Measurements from ENCODE around the gene PNISR.
A peak's percentile ranks its signal among the peaks of the same experiment; 100 is the strongest.
"Not testable (repeated sequence)": the region's sequence is repeated elsewhere in the genome, so short reads cannot be mapped to it uniquely, and the experiment has no call there.

The PNISR gene

GRCh38 chr6:99424761-99425646, at the start of gene PNISR:
TSS of gene PNISR (minus strand) at chr6:99425308. CDS start at chr6:99414659, 10,649 bp downstream.
- peak; percentile 99 for DNase-seq (ENCODE audit: low read depth)

GRCh38 chr6:99473730-99474129, 48.6 kb upstream of the PNISR start:
- DNase-seq (ENCODE audit: low read depth), result no peak

DNA sequence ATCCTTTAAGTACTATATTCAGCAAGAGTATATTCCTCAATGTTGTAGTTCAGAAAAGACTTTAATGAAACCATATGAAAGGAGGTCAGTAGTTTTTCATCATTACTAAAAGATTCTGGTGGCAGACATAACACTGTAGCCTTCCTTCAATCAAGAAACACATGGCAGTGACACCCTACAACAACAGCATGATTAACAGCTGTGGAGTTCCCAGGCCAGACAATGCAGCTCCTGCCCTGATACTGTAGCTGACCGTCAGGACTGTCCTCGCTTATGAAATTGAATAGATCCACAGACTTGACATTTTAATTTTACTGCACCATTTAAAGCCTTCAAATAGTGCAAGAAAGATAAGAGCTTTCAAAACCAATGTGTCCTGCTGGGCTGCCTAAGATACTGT, 46.5 kb upstream of the PNISR start:
- DNase-seq (ENCODE audit: low read depth), result no peak

DNA sequence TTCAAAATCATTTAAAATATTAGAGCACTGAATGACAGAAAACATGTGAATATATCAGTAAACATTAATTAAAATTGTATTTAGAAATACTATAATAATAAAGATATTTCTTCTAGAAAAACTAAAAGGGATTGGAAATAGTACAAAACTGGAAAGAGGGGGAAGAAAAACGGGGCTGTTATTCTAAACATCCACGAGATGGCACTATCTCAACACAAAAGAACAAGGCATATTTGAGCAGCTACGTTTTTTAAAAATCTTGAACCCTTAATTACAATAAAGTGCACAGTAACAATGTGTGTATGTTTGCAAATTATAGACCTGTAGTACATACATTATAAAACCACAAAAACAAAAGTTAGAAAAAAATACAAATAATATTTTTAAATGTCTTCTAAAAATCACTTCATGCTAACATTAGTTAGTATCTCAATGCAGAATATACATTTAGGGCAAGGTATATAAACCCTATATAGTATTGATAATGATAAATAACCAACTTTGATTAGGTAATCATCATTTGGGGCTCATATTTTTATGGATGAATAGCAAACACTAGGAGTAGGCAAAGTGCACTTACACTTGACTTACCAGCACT, 42.5 kb upstream of the PNISR start:
- peak; percentile 5 for DNase-seq (ENCODE audit: low read depth)

DNA sequence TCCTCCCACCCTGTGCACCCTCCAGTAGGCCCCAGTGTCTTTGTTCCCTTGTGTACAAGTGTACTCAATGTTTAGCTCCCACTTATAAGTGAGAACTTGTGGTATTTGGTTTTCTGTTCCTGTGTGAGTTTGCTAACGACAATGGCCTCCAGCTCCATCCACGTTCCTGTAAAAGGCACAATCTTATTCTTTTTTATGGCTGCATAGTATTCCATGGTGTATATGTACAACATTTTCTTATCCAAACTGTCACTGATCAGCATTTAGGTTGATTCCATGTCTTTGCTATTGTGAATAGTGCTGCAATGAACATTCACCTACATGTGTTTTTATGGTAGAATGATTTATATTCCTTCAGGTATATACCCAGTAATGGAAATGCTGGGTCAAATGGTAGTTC, 34.0 kb upstream of the PNISR start:
- DNase-seq (ENCODE audit: low read depth), result not testable (repeated sequence)

GRCh38 chr6:99458319-99458718, 33.2 kb upstream of the PNISR start:
- DNase-seq (ENCODE audit: low read depth), result peak; percentile 5

DNA sequence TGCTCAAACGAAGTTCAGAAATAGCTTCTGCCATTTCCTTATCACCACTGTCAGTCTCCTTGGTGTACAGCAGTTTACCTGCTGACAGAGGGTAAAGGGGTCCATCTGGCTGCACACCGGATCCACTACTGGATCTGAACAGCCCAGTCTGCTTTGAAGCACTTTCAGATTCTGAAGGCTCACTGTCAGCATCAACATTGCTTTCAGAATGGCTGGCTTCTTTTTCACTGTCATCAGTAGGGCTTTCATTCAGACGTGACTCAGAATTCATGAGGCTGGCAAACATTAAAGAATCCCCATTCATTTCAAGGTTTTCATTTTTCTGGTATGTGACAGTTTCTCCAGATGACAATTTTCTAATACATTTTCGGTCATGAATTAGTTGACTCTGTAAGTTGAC, 21.0 kb upstream of the PNISR start:
- no peak for DNase-seq (ENCODE audit: low read depth)

GRCh38 chr6:99434702-99435530, 9.8 kb upstream of the PNISR start:
- DNase-seq (ENCODE audit: low read depth), result peak; percentile 20

DNA sequence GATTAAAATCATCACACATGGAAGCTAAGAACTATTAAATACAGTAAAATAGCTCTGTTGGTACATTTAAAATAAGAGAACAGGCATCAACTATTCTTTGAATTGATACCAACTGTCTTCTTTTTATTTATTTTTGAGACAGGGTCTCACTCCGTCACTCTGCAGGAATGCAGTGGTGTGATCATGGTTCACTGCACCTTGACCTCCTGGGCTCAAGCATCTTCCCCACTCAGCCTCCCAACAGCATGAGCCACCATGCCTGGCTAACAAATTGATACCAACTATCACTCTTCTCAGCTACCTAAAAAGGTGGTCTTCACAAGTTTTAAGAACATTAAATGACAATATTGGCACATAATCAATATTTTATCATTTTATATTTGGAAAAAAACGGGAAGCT, 7.8 kb upstream of the PNISR start:
- no peak for DNase-seq (ENCODE audit: low read depth)

DNA sequence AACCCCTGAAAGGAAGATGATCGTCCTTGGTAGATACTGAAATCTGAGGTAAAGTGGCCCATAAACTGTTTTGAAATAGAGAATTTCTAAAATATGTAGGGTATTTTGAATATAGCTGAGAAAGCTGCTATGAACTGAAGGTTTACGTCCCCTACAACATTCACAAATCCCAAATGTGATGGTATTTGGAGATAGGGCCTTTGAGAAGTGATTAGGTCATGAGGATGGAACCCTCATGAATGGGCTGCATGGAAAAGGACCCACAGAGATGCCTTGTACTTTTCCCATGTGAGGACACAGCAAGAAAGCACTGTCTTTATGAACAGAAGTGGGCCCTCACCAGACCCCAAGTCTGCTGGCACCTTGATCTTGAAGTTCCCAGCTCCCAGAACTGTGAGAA, 6.8 kb upstream of the PNISR start:
- no peak for DNase-seq (ENCODE audit: low read depth)

DNA sequence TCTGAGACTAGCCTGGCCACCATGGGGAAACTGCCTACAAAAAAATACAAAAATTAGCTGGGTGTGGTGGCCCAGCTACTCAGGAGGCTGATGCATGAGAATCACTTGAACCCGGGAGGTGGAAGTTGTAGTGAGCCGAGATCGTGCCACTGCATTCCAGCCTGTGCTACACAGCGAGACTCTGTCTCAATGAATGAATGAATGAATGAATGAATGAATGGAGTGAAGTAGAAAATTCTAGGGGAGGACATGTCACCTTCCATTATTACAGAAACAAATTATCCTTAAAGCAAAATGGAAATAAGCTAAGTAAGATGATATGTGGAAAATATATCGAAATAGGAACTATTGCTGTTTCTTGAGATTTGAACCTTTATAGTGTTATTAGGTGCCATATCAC, 2.9 kb upstream of the PNISR start:
- no peak for DNase-seq (ENCODE audit: low read depth)

DNA sequence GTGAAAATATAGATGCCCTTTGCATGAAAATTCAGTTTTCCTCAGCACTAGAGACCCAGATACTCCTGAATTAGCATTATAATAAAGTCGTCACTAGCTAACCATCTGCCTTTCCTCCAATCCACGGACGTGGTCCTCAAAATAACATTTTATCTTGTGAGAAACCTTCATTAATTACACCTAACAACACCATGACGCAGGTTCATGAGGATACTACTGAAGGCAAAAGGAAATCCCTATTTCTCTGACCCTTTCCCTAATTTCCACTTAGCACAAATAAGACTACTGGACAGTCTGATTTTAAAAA, 1.3 kb upstream of the PNISR start:
- DNase-seq (ENCODE audit: low read depth), result no peak

DNA sequence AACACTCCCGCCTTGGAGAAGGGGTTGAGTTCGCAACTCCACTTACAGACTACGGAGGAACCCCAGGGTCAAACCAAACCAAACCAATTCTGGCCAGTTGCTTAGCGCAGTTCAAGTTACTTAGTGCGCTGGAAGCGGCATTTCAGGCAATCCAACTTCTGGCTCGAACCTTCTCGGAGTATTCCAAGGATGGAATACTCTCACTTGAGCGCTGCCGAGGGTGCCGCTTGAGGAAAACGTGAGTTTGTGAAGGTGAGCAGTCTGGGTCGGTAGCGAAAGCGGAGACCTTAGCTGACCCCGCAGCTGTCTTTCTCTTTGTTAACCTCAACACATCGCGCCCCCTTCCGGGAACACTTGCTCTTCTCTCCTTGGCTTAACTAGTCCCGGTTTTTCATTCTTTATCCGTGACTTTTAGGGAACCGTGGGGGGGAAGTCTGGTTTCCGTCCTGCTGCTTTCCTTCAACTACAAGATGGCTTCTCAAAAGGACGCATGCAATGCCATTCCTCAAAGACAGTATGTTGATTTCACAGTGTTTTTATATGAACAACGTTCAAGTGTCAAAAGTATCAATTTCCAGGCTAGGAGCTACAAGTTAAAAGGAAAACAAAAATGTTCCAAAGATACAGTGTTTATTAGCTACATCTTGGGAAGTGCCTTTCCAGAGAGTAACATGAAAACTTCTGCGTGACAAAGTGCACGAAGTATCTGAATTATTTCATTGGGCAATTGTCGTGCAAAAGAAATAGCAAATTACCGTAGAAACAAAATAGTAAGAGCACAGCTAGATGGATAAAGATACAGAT, 741 bp upstream of the PNISR start:
- peak; percentile 91 for DNase-seq (ENCODE audit: low read depth)

GRCh38 chr6:99424022-99424421, 1.1 kb downstream of the PNISR start:
- DNase-seq (ENCODE audit: low read depth), result no peak

- DNase-seq (ENCODE audit: low read depth), result no peak
These were observed 2.2 kb downstream of the PNISR start for GRCh38 chr6:99422912-99423311.

DNA sequence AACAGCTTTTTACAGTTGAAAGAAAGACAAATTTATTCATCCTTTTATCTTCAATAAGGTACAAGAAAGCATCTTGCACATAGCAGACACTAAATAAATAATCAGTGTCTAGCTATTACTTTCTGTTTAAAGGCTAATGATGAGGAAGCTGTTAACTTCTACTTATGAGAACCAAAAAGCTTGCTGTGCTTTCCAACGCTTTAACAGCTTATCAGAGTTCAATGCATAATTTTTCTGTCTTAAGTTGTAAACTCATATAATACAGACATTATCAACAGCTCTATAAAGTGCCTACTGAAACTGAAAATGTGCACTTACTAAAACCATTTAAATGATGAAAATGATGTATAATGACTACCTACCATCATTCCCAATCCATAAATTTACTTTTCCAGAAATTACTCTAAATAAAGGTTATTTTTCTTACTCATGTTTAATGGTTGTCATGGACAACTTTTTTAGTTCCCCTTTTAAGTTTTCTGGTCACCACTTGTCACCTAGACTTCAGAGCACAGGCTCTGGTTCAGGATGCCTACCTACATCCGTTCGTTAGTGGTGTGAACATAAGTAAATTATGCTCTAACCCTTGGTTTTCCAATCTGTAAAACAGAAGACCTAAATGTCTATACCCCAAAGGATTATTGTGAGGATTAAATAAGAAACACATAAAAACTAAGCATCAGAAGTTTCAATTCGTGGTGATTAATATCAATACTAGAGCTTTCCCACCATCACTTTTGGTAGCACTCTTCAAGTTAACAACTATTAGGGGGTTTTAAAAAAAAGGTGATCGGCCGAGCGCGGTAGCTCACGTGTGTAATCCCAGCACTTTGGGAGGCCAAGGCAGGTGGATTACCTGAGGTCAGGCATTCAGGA, 8.0 kb downstream of the PNISR start:
- no peak for DNase-seq (ENCODE audit: low read depth)

DNA sequence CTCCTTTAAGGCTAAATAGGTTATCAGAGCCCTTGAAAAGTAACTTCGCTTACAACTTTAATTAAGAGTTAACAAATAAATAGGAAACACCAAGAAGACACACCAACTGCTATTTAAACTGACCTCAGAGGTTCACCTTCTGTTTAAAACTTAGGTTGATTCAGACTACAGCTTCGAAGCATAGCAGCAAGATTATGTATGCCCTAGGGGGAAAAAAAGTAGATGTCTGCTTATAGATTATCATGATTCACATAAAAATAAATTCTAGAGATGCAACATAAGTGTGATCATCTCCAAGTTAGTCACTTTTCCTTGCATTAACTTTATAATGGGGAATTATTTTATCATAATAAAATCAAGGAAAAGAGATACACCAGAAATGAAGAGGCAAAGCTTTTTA, 8.9 kb downstream of the PNISR start:
- no peak for DNase-seq (ENCODE audit: low read depth)

DNA sequence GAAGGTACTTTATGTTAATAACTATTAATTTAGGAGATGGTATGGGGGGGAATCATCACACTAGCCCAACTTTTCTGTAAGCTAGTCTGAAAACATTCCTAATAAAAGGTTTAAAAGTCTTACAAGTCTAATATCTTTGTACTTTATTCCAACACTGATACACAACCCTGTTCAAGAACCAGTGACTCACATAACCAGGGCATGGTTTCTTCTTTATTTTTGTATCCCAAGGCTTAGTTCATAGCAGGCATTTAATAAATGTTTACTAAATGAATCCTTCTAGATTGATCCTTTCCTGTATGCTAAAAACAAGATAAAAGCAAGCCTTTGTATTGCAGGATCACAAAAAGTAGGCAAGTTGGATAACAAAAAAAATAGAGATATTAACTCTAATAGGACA, 9.7 kb downstream of the PNISR start:
- no peak for DNase-seq (ENCODE audit: low read depth)

- DNase-seq (ENCODE audit: low read depth), result no peak
These were observed 13.0 kb downstream of the PNISR start for GRCh38 chr6:99412065-99412464.

DNA sequence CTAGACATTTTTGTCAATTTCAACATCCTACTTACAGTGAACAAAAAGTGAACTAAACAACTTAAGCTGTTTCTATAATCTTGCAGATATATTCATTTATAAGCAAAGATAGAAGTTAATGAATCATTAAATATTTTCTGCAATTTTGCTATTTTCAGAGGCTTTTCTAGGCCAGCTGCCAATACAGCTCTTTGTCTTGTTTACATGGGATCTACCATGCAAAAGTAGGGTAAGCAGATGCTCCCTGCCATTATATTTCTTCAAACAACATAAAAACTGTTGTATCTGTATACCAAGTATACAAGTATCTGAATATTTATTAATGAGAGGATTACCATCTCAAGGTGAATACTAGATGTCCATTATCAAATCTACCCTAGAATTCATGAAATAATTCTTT, 15.4 kb downstream of the PNISR start:
- no peak for DNase-seq (ENCODE audit: low read depth)

GRCh38 chr6:99407076-99407475, 18.0 kb downstream of the PNISR start:
- DNase-seq (ENCODE audit: low read depth), result no peak
